WERI-Rb-1 (cell line): ENCODE data around the gene RAB35.

Experiments used
- DNase-seq: peaks from one replicate; pipeline ENCODE4 v3.0.0-alpha.2; 2020
- H3K27ac ChIP-seq: fragments of 250-450 bp; sonication (Bioruptor Pico); 2 replicates; pipeline ENCODE4 v1.5.1; 2020; ENCODE audit warnings: mild to moderate bottlenecking, moderate library complexity
- H3K27me3 ChIP-seq: fragments of 250-450 bp; sonication (Bioruptor Pico); 2 replicates; pipeline ENCODE4 v1.5.1; 2021; ENCODE audit warnings: mild to moderate bottlenecking, low read depth, moderate library complexity; ENCODE audit not compliant: insufficient read depth, severe bottlenecking
- H3K36me3 ChIP-seq: fragments of 250-450 bp; sonication (Bioruptor Pico); 2 replicates; pipeline ENCODE4 v1.5.1; 2020; ENCODE audit warnings: mild to moderate bottlenecking, moderate library complexity
- H3K4me3 ChIP-seq: 2 replicates; pipeline ENCODE4 v1.5.1; 2011; ENCODE audit warnings: low read depth, mild to moderate bottlenecking, control low read depth, low read length
- H3K9me3 ChIP-seq: fragments of 250-450 bp; sonication (Bioruptor Pico); 2 replicates; pipeline ENCODE4 v1.5.1; 2021; ENCODE audit warnings: mild to moderate bottlenecking, moderate library complexity; ENCODE audit not compliant: severe bottlenecking
- CTCF ChIP-seq: IDR thresholded peaks from 2 replicates; pipeline ENCODE4 v1.5.1; 2011; ENCODE audit warnings: low read depth, mild to moderate bottlenecking, control low read depth, inconsistent platforms, low read length

RAB35 gene

GRCh38 chr12:120117961-120118320, 1.4 kb upstream of the RAB35 start:
- Histone ChIP-seq H3K9me3 (no peaks in the 10 kb centered on the region), H3K36me3 (peaks cover 27% of the 10 kb centered on the region), H3K27ac (no peak overlapping the region), H3K4me3 (peak overlapping the region; percentile 57), H3K27me3 (no peaks in the 10 kb centered on the region)
- no peak for TF ChIP-seq CTCF
- no peak for DNase-seq

GRCh38 chr12:120116792-120117651, 469 bp upstream of the RAB35 start:
- Histone ChIP-seq H3K27ac (peak overlapping the region; percentile 88), H3K9me3 (no peaks in the 10 kb centered on the region), H3K36me3 (peaks cover 27% of the 10 kb centered on the region), H3K27me3 (no peaks in the 10 kb centered on the region), H3K4me3 (peak overlapping the region; percentile 57)
- no peak for TF ChIP-seq CTCF
- peak; percentile 96 for DNase-seq

DNA sequence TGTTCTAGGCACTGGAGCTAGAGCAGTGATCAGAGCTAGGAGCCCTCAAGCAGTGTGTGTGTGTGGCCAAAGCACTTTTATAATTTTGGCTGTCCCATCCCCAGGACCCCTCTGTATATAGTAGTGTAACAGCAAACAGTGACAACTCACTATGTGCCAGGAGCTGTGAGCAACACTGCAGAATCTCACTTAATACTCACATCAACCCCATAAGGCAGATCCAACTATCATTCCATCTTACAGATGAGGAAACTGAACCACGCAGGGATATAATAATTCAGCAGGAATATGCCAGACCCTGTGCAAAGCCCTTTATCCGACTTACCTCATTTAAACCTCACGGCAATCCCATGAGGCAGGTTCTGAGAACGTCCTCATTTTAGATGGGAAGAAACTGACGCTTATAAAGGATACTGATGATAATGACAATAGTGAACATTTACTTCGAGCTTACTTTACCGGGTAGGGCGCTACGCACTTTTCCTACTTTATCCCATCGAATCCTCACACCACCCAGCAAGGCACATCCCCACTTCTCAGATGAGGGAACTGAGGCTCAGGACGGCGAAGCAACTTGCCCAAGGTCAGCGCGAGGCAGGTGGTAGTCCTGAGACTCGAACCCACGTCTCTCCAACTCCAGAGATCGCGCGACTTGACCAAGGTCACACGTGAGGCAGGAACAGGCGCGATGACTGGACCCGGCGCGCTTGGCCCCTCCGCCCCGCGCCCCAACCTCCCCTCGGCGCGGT, 687 bp downstream of the RAB35 start:
- no peak for TF ChIP-seq CTCF
- H3K27me3 ChIP-seq, result no peaks in the 10 kb centered on the region
- peaks cover 29% of the 10 kb centered on the region for H3K36me3 ChIP-seq
- H3K9me3 ChIP-seq, result no peaks in the 10 kb centered on the region
- peak overlapping the region; percentile 46 for H3K27ac ChIP-seq
- H3K4me3 ChIP-seq, result peak overlapping the region; percentile 57
- DNase-seq, result peak; percentile 46

DNA sequence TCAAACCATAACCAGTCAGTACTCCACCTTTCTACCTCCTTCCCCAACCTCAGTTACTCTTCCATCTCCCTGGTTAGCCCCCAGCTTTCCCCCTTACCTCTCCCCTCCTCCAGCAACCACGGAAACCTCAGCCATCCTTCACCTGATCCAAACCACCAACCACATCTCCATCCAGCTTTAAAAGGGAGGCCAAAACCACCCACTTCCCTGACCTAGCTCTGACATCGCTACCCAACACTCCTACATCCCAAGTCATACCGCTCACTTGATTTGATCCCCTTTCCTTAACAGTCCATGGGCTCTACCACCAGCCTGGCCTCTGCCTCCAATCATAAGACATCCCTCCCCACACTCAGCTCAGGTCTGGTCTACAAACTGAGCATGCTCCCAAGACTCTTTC, 1.5 kb downstream of the RAB35 start:
- H3K9me3 ChIP-seq, result no peaks in the 10 kb centered on the region
- TF ChIP-seq CTCF, result no peak
- DNase-seq, result no peak
- H3K27ac ChIP-seq, result no peak overlapping the region
- H3K36me3 ChIP-seq, result peaks cover 30% of the 10 kb centered on the region
- H3K27me3 ChIP-seq, result no peaks in the 10 kb centered on the region
- no peak overlapping the region for H3K4me3 ChIP-seq

DNA sequence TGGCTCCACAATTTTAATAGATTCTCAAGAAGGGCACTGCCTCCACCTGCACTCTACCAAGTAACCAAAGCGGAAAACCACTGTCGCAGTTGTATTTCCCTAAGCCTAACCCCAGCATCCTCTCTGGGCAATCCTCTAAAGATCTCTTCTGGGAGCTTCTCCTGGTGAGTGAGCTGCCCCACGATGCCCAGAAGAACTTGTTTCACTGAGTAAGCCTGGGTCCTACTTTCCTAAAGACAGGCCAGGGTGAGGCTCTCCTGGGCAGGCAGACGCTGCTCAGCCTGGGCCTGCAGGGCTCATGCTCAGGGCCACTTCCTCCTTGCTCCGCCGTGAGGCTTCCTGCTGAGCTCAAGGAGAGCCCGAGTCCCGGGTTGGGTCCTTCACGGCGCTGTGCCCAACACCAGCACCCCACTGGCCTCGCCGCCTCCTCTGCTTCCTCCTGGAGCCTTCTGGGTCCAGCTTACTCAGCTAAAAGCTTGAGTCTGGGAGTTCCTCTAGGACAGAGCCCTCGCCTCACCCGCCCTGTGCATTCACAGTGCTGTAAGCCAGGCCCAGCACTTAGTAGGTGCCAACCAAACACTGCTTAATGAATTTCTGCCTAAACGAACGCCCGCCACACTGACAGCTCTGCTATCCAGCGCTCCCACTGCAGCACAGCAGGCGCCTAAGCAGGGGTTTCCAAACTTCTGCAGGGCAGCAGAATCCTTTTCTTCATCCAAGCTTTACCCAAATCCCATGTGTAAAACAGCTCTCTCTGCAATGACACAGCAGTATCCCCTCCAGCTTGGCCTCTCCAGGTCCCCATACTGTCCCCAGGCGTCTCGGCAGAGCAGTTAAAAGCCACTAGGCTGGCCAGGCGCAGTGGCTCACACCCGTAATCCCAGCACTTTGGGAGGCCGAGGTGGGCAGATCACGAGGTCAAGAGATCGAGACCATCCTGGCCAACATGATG, 5.7 kb downstream of the RAB35 start:
- TF ChIP-seq CTCF, result no peak

More for the DNA sequence above, 5.7 kb downstream of the RAB35 start:
- Histone ChIP-seq H3K4me3 (no peak overlapping the region), H3K27ac (no peak overlapping the region), H3K36me3 (peaks cover 39% of the 10 kb centered on the region), H3K9me3 (no peaks in the 10 kb centered on the region), H3K27me3 (no peaks in the 10 kb centered on the region)
- DNase-seq, result no peak
